ENCODE measurements around the gene PDE4B. TPM values are rescaled to one million over a fixed set of nuclear protein-coding genes. Genes with fewer than 3 reads are reported as not detected.

The PDE4B gene
- total RNA-seq, 2 donors from 2014 or later = 18.1 to 55.4 TPM

DNA sequence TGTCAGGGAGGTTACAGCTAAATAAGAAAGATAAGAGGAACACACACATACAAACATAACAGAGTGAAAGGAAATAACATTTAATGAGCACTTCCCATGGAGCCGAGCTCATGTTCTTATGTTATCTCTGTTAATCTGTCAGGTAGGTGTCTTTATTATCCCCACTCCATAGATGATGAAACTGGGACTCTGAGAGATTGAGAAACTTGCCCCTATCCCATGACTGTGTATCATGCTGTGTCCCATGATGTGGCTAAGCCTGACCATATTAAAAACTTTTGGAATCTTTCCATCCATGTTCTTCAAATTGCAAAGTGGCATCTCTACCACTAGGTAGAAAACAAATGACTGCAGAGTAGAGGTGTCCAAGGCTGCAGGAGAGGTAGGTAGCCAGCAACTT is 456.1 kb downstream of the PDE4B start:
- Histone ChIP-seq H3K4me3 (no peak overlapping the region), H3K36me3 (no peaks in the 10 kb centered on the region), H3K27ac (no peak overlapping the region), H3K4me1 (replicated peaks) (no peaks in the 10 kb centered on the region), H3K9me3 (no peaks in the 10 kb centered on the region), H3K27me3 (replicated peaks; ENCODE audit: insufficient read depth) (no peaks in the 10 kb centered on the region)
- intact Hi-C loops (cut with DNase I) = no loop called here
- WGBS = 31% methylated on average over 1 of the region's 1 CpG
- DNase-seq (ENCODE audit: low spot score) = no peak
- no peak for TF ChIP-seq POLR2A (IDR thresholded peaks at IDR 0.05)
- TF ChIP-seq CTCF (IDR thresholded peaks at IDR 0.05) = no peak
- TF ChIP-seq POLR2AphosphoS5 (IDR thresholded peaks at IDR 0.05) = no peak

DNA sequence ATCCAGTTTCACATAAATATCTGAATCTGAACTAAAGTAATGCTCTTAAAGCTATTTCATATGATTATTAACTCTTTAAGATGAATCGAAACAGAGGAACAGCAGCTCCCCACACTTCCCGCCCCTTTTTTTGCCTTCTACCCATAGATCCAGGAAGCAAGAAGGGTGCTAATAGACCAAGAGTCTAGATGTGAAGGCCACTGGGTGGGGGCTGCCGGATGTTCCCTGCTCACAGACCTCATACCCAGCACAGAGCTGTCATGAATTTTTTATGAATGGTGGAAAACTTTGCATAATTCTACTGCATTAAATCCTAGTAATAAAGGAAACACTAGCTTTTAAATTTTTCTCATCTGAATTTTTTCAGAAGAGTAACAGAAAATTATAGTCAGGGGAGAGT is 457.4 kb downstream of the PDE4B start:
- Histone ChIP-seq H3K36me3 (no peaks in the 10 kb centered on the region), H3K9me3 (no peaks in the 10 kb centered on the region), H3K4me1 (replicated peaks) (no peaks in the 10 kb centered on the region), H3K27me3 (replicated peaks; ENCODE audit: insufficient read depth) (no peaks in the 10 kb centered on the region), H3K4me3 (no peak overlapping the region), H3K27ac (no peak overlapping the region)
- intact Hi-C loops (cut with DNase I) = no loop called here
- no peak for TF ChIP-seq POLR2AphosphoS5 (IDR thresholded peaks at IDR 0.05)
- TF ChIP-seq CTCF (IDR thresholded peaks at IDR 0.05) = no peak
- TF ChIP-seq POLR2A (IDR thresholded peaks at IDR 0.05) = no peak
- WGBS = 93% methylated on average over 3 of the region's 3 CpGs
- DNase-seq (ENCODE audit: low spot score) = no peak

GRCh38 chr1:66250478-66250877 is 457.8 kb downstream of the PDE4B start:
- H3K4me3 ChIP-seq = no peak overlapping the region
- no peak overlapping the region for H3K27ac ChIP-seq
- TF ChIP-seq CTCF (IDR thresholded peaks at IDR 0.05) (no peak), POLR2AphosphoS5 (IDR thresholded peaks at IDR 0.05) (no peak), POLR2A (IDR thresholded peaks at IDR 0.05) (no peak)
- H3K36me3 ChIP-seq = no peaks in the 10 kb centered on the region
- H3K27me3 ChIP-seq (replicated peaks; ENCODE audit: insufficient read depth) = no peaks in the 10 kb centered on the region
- no peaks in the 10 kb centered on the region for H3K9me3 ChIP-seq
- H3K4me1 ChIP-seq (replicated peaks) = no peaks in the 10 kb centered on the region
- intact Hi-C loops (cut with DNase I) = no loop called here
- WGBS = 57% methylated on average over 2 of the region's 2 CpGs
- DNase-seq (ENCODE audit: low spot score) = no peak

GRCh38 chr1:66251546-66251945 is 458.9 kb downstream of the PDE4B start:
- no peaks in the 10 kb centered on the region for H3K4me1 ChIP-seq (replicated peaks)
- no peak overlapping the region for H3K27ac ChIP-seq
- intact Hi-C loops (cut with DNase I) = no loop called here
- no peaks in the 10 kb centered on the region for H3K36me3 ChIP-seq
- H3K9me3 ChIP-seq = no peaks in the 10 kb centered on the region
- 84% methylated on average over 1 of the region's 1 CpG for WGBS
- no peak for DNase-seq (ENCODE audit: low spot score)
- TF ChIP-seq POLR2AphosphoS5 (IDR thresholded peaks at IDR 0.05) (no peak), CTCF (IDR thresholded peaks at IDR 0.05) (no peak), POLR2A (IDR thresholded peaks at IDR 0.05) (no peak)
- H3K27me3 ChIP-seq (replicated peaks; ENCODE audit: insufficient read depth) = no peaks in the 10 kb centered on the region
- H3K4me3 ChIP-seq = no peak overlapping the region

GRCh38 chr1:66253330-66253921 is 460.7 kb downstream of the PDE4B start:
- DNase-seq (ENCODE audit: low spot score) = peak; percentile 41
- no peaks in the 10 kb centered on the region for H3K9me3 ChIP-seq
- TF ChIP-seq POLR2AphosphoS5 (IDR thresholded peaks at IDR 0.05) = peak; percentile 39
- TF ChIP-seq CTCF (IDR thresholded peaks at IDR 0.05) = peak; percentile 37 to 87 (median 72)
- TF ChIP-seq POLR2A (IDR thresholded peaks at IDR 0.05) = no peak
- no peaks in the 10 kb centered on the region for H3K4me1 ChIP-seq (replicated peaks)
- no peaks in the 10 kb centered on the region for H3K27me3 ChIP-seq (replicated peaks; ENCODE audit: insufficient read depth)
- H3K4me3 ChIP-seq = no peak overlapping the region
- intact Hi-C loops (cut with DNase I) = loop anchor here (2.0 kb wide), 1 partner anchor 193 kb away; no protein-coding TSS in a partner anchor
- no peaks in the 10 kb centered on the region for H3K36me3 ChIP-seq
- no peak overlapping the region for H3K27ac ChIP-seq
- 0% methylated on average over 1 of the region's 1 CpG for WGBS
